Smooth muscle cell (in vitro differentiated cells): ENCODE data around the gene ATIC. TPM values are rescaled to one million over a fixed set of nuclear protein-coding genes. Genes with fewer than 3 reads are reported as not detected.

Experiments
- DNase-seq: peaks from one replicate; lab custom pipeline; 2025; ENCODE audit not compliant: unreplicated experiment; lab: John Stamatoyannopoulos, UW
- H2AFZ ChIP-seq: fragments of 200-600 bp; sonication (generic); 2 replicates; pipeline ENCODE4 v1.6.0; 2016; ENCODE audit warnings: antibody characterized with exemption, low read depth, mild to moderate bottlenecking
- H3F3A ChIP-seq: fragments of 200-600 bp; sonication (generic); 2 replicates; pipeline ENCODE4 v1.6.0; 2017; ENCODE audit warnings: antibody characterized with exemption, low read depth
- H3K27ac ChIP-seq: fragments of 200-600 bp; sonication (generic); 2 replicates; pipeline ENCODE4 v1.5.1; 2016; ENCODE audit warnings: low read depth, mild to moderate bottlenecking
- H3K27me3 ChIP-seq: fragments of 200-600 bp; sonication (generic); 2 replicates; pipeline ENCODE4 v1.6.1; 2016; ENCODE audit warnings: low read depth, mild to moderate bottlenecking
- H3K36me3 ChIP-seq: fragments of 200-600 bp; sonication (generic); 2 replicates; pipeline ENCODE4 v1.5.1; 2016; ENCODE audit warnings: low read depth
- H3K4me1 ChIP-seq: fragments of 200-600 bp; sonication (generic); 2 replicates; pipeline ENCODE4 v1.5.1; 2016; ENCODE audit warnings: low read depth
- H3K4me2 ChIP-seq: fragments of 200-600 bp; sonication (generic); 2 replicates; pipeline ENCODE4 v1.6.0; 2016; ENCODE audit warnings: mild to moderate bottlenecking
- H3K4me3 ChIP-seq: fragments of 200-600 bp; sonication (generic); 2 replicates; pipeline ENCODE4 v1.5.1; 2016; ENCODE audit warnings: mild to moderate bottlenecking
- H3K79me2 ChIP-seq: fragments of 200-600 bp; sonication (generic); 2 replicates; pipeline ENCODE4 v1.6.0; 2016; ENCODE audit warnings: low read depth, mild to moderate bottlenecking
- H3K9ac ChIP-seq: fragments of 200-600 bp; sonication (generic); 2 replicates; pipeline ENCODE4 v1.6.0; 2016; ENCODE audit warnings: low read depth
- H3K9me3 ChIP-seq: fragments of 200-600 bp; sonication (generic); replicated peaks from 2 replicates; pipeline ENCODE4 v1.5.1; 2016; ENCODE audit warnings: low read depth
- H4K20me1 ChIP-seq: fragments of 200-600 bp; sonication (generic); 2 replicates; pipeline ENCODE4 v1.6.0; 2016; ENCODE audit warnings: low read depth
- WGBS: methylation state at CpG from one replicate; pipeline ENCODE4 v1.1.7; 2016; ENCODE audit warnings: low lambda C conversion rate; 5-methylcytosine and 5-hydroxymethylcytosine counted together
- polyA plus RNA-seq: library from polyadenylated mRNA; unstranded; fragments of >200 nt; fragmentation: Nextera tagmentation; extraction: Ambion mirVana; gene quantifications from 2 replicates; pipeline ENCODE4 v1.2.1, GENCODE V29; 2016
- total RNA-seq: library from RNA; depleted of rRNA; stranded (reverse); fragments of >200 nt; gene quantifications from 2 replicates; pipeline ENCODE4 v1.2.3, GENCODE V29; 2014
- TF ChIP-seq, protein P1 (sequence below): fragments of 200-600 bp; sonication (generic); IDR thresholded peaks from 2 replicates; pipeline ENCODE4 v1.5.1; 2017; ENCODE audit warnings: borderline replicate concordance, mild to moderate bottlenecking, antibody characterized with exemption; ENCODE audit not compliant: insufficient read depth, poor library complexity, severe bottlenecking

The ATIC gene
- total and polyA plus RNA-seq, 2 experiments from 2014 or later, result 28.3 to 67.7 TPM

DNA sequence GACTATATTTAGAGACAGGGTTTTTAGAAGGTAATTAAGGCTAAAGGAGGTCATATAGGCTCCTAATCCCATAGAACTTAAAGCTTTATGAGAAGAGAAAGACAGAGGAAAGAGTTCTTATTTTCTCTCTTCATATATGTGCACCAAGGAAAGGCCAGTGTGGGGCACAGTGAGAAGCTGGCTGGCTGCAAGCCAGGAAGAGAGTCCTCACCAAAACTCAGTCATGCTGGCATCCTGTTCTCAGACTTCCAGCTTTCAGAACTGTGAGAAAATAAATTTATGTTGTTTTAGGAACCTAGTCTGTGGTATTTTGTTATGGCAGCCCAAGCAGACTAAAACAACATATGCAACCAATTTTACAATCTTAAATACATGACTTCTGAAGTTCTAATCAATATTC, 31.5 kb upstream of the ATIC start:
- Histone ChIP-seq H3K9ac (no peak overlapping the region), H3K27ac (no peak overlapping the region), H3K36me3 (no peaks in the 10 kb centered on the region), H3F3A (no peaks in the 10 kb centered on the region), H4K20me1 (no peaks in the 10 kb centered on the region), H3K4me3 (no peak overlapping the region), H3K4me1 (no peaks in the 10 kb centered on the region), H3K9me3 (no peaks in the 10 kb centered on the region), H3K4me2 (no peak overlapping the region), H3K79me2 (no peaks in the 10 kb centered on the region), H3K27me3 (no peaks in the 10 kb centered on the region), H2AFZ (no peak overlapping the region)
- no peak for DNase-seq
- TF ChIP-seq, protein P1, sequence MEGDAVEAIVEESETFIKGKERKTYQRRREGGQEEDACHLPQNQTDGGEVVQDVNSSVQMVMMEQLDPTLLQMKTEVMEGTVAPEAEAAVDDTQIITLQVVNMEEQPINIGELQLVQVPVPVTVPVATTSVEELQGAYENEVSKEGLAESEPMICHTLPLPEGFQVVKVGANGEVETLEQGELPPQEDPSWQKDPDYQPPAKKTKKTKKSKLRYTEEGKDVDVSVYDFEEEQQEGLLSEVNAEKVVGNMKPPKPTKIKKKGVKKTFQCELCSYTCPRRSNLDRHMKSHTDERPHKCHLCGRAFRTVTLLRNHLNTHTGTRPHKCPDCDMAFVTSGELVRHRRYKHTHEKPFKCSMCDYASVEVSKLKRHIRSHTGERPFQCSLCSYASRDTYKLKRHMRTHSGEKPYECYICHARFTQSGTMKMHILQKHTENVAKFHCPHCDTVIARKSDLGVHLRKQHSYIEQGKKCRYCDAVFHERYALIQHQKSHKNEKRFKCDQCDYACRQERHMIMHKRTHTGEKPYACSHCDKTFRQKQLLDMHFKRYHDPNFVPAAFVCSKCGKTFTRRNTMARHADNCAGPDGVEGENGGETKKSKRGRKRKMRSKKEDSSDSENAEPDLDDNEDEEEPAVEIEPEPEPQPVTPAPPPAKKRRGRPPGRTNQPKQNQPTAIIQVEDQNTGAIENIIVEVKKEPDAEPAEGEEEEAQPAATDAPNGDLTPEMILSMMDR, result no peak

- H3K36me3 ChIP-seq, result no peaks in the 10 kb centered on the region
- no peaks in the 10 kb centered on the region for H4K20me1 ChIP-seq
- DNase-seq, result no peak
- no peaks in the 10 kb centered on the region for H3K27me3 ChIP-seq
- H3K9ac ChIP-seq, result no peak overlapping the region
- TF ChIP-seq, protein P1, result no peak
- H3K4me2 ChIP-seq, result no peak overlapping the region
- H2AFZ ChIP-seq, result no peak overlapping the region
- no peaks in the 10 kb centered on the region for H3K4me1 ChIP-seq
- H3K4me3 ChIP-seq, result no peak overlapping the region
- no peak overlapping the region for H3K27ac ChIP-seq
- no peaks in the 10 kb centered on the region for H3F3A ChIP-seq
- WGBS, result 95% methylated on average over 1 of the region's 1 CpG
- H3K79me2 ChIP-seq, result no peaks in the 10 kb centered on the region
- H3K9me3 ChIP-seq, result no peaks in the 10 kb centered on the region
Measured at GRCh38 chr2:215283221-215283620, 28.6 kb upstream of the ATIC start.

- Histone ChIP-seq H2AFZ (no peak overlapping the region), H3K4me1 (no peaks in the 10 kb centered on the region), H3K36me3 (no peaks in the 10 kb centered on the region), H3K4me2 (no peak overlapping the region), H3K9ac (no peak overlapping the region), H3K9me3 (no peaks in the 10 kb centered on the region), H3K27me3 (no peaks in the 10 kb centered on the region), H3F3A (no peaks in the 10 kb centered on the region), H4K20me1 (no peaks in the 10 kb centered on the region), H3K4me3 (no peak overlapping the region), H3K79me2 (no peaks in the 10 kb centered on the region), H3K27ac (no peak overlapping the region)
- 83% methylated on average over 2 of the region's 2 CpGs for WGBS
- no peak for DNase-seq
- TF ChIP-seq, protein P1, result no peak
Measured at GRCh38 chr2:215286309-215286708, 25.6 kb upstream of the ATIC start.

DNA sequence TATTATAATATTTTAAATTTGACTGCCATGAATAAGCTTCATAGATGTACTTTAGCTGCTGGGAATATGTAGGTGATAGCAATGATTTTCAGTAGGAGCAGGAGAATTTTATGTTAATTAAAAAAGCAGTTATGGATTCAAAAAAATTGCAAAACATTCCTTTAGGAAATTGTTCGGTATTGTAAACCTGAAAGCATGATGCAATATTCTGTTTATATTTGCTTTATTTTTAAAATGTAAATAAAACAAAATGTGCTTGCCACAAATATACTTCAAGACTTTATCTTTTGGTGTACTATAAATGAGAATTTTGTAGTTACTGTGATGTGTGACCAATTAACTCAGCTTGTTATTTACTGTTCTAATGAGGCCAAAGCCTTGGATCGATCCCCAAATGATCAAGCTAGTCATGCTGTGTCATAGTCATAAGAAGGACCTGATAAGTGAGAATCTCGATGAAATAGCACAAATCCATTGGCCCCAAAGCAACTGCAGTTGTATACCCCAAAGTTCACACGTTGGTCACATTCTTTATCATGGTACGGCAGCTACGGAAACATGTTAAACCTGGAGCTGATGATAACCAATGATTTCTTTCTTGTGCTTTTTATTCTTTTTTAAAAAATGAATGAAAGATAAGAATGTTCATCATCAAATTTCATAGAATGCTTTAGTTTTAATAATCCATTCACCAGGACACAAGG, 23.6 kb upstream of the ATIC start:
- TF ChIP-seq, protein P1, result no peak
- Histone ChIP-seq H3K9ac (no peak overlapping the region), H2AFZ (no peak overlapping the region), H3F3A (no peaks in the 10 kb centered on the region), H3K4me1 (no peaks in the 10 kb centered on the region), H3K27ac (no peak overlapping the region), H3K4me3 (no peak overlapping the region), H3K36me3 (no peaks in the 10 kb centered on the region), H4K20me1 (no peaks in the 10 kb centered on the region), H3K4me2 (no peak overlapping the region), H3K27me3 (no peaks in the 10 kb centered on the region), H3K9me3 (no peaks in the 10 kb centered on the region), H3K79me2 (no peaks in the 10 kb centered on the region)
- DNase-seq, result no peak
- WGBS, result 87% methylated on average over 6 of the region's 6 CpGs
